Islet of Langerhans (tissue), 1 donor: Measurements from ENCODE around the gene LILRB5.
"Not testable (repeated sequence)": the region's sequence is repeated elsewhere in the genome, so short reads cannot be mapped to it uniquely, and the experiment has no call there.

Experiments
- FAIRE-seq: peaks from one replicate; lab custom pipeline; 2011; peaks lifted over from hg19 to GRCh38; lab: Jason Lieb, UNC

The LILRB5 gene

GRCh38 chr19:54257116-54257480, at the start of gene LILRB5:
TSS of gene LILRB5 (minus strand) at chr19:54257273. CDS start at chr19:54257193, 80 bp downstream.
- FAIRE-seq, result no peak

GRCh38 chr19:54305141-54305540, 48.1 kb upstream of the LILRB5 start:
- no peak for FAIRE-seq

GRCh38 chr19:54302257-54302656, 45.2 kb upstream of the LILRB5 start:
- no peak for FAIRE-seq

GRCh38 chr19:54299515-54299914, 42.4 kb upstream of the LILRB5 start:
- no peak for FAIRE-seq

GRCh38 chr19:54299126-54299498, 42.0 kb upstream of the LILRB5 start:
- no peak for FAIRE-seq

GRCh38 chr19:54298357-54299125, 41.5 kb upstream of the LILRB5 start:
- no peak for FAIRE-seq

GRCh38 chr19:54297759-54298305, 40.8 kb upstream of the LILRB5 start:
- no peak for FAIRE-seq

- FAIRE-seq, result no peak
These were observed 37.5 kb upstream of the LILRB5 start for GRCh38 chr19:54294539-54294938.

- not testable (repeated sequence) for FAIRE-seq
These were observed 32.1 kb upstream of the LILRB5 start for GRCh38 chr19:54289160-54289559.

- FAIRE-seq, result no peak
These were observed 30.4 kb upstream of the LILRB5 start for GRCh38 chr19:54287456-54287855.

GRCh38 chr19:54286283-54286682, 29.2 kb upstream of the LILRB5 start:
- FAIRE-seq, result not testable (repeated sequence)

- FAIRE-seq, result not testable (repeated sequence)
These were observed 28.5 kb upstream of the LILRB5 start for GRCh38 chr19:54285427-54286056.

GRCh38 chr19:54282686-54283470, 25.8 kb upstream of the LILRB5 start:
- FAIRE-seq, result no peak

GRCh38 chr19:54281729-54282075, 24.6 kb upstream of the LILRB5 start:
- not testable (repeated sequence) for FAIRE-seq

GRCh38 chr19:54281007-54281728, 24.1 kb upstream of the LILRB5 start, which contains the start of gene LILRB2:
TSS of gene LILRB2 (minus strand) at chr19:54281110. CDS start at chr19:54280496, 614 bp downstream.
- no peak for FAIRE-seq

- not testable (repeated sequence) for FAIRE-seq
These were observed 23.4 kb upstream of the LILRB5 start for GRCh38 chr19:54280441-54280840.

GRCh38 chr19:54280025-54280424, 23.0 kb upstream of the LILRB5 start:
- not testable (repeated sequence) for FAIRE-seq

GRCh38 chr19:54279406-54279962, 22.4 kb upstream of the LILRB5 start:
- no peak for FAIRE-seq

GRCh38 chr19:54278571-54279195, 21.6 kb upstream of the LILRB5 start:
- not testable (repeated sequence) for FAIRE-seq

GRCh38 chr19:54278056-54278455, 21.0 kb upstream of the LILRB5 start:
- FAIRE-seq, result not testable (repeated sequence)

GRCh38 chr19:54277111-54277615, 20.1 kb upstream of the LILRB5 start:
- FAIRE-seq, result not testable (repeated sequence)
